T-cell (primary cell): ENCODE measurements around the gene MACROH2A1. TPM values are rescaled to one million over a fixed set of nuclear protein-coding genes. Genes with fewer than 3 reads are reported as not detected.
A peak's percentile ranks its signal among the peaks of the same experiment; 100 is the strongest.

Experiments used
- ATAC-seq, 4 experiments: fragments of 200-7000 bp in 3 of 4; fragments of 150-1000 bp in 1 of 4; cut with Tn5 transposase; replicated peaks in 1 of 4; 1 replicate in 3 of 4; 2 replicates in 1 of 4; pipeline ENCODE4 v1.10.0; 2021; ENCODE audit warnings: moderate library complexity in 3 of 4, mild to moderate bottlenecking in 2 of 4, moderate number of reproducible peaks in 1 of 4
- CTCF ChIA-PET, 2 donors: fragments of 300-600 bp; sonication (Branson Sonifier 250); formaldehyde crosslinking; loops; one replicate each; lab custom pipeline; 2022; ENCODE audit warnings: antibody characterized with exemption in 2 of 2; lab: Charles Lee
- POLR2A ChIA-PET, 2 donors: fragments of 300-600 bp; sonication (Branson Sonifier 250); formaldehyde crosslinking; loops; one replicate each; lab custom pipeline; 2022; ENCODE audit warnings: antibody characterized with exemption in 2 of 2; lab: Charles Lee
- DNase-seq, 35 experiments: peaks; one replicate each; pipeline versions ENCODE4 v3.0.0 to v3.0.0-alpha.2; 2013 to 2023
- H3K27ac ChIP-seq: one replicate; pipeline ENCODE4 v1.5.1; 2013; ENCODE audit warnings: low read length
- H3K27me3 ChIP-seq, 2 experiments: replicated peaks in 1 of 2; 1 replicate in 1 of 2; 2 replicates in 1 of 2; pipeline versions ENCODE4 v1.6.1 to v1.7.0; 2013; ENCODE audit warnings: low read length in 1 of 2, mixed read lengths in 1 of 2; ENCODE audit not compliant: control insufficient read depth in 2 of 2, insufficient read depth in 2 of 2; ENCODE audit errors: extremely low read depth in 1 of 2
- H3K36me3 ChIP-seq, 2 donors: 1 replicate in 1 of 2; 2 replicates in 1 of 2; pipeline versions ENCODE4 v1.6.1 to v1.7.0; 2013; ENCODE audit warnings: low read length in 1 of 2; ENCODE audit not compliant: control insufficient read depth in 2 of 2, insufficient read depth in 1 of 2; ENCODE audit errors: extremely low read depth in 1 of 2
- H3K4me1 ChIP-seq, 2 experiments: 1 replicate in 1 of 2; 2 replicates in 1 of 2; pipeline versions ENCODE4 v1.6.1 to v1.7.0; 2013; ENCODE audit warnings: low read length in 2 of 2, mixed read lengths in 1 of 2; ENCODE audit not compliant: insufficient read depth in 2 of 2, control insufficient read depth in 1 of 2; ENCODE audit errors: extremely low read depth in 1 of 2
- H3K4me3 ChIP-seq, 2 donors: 1 replicate in 1 of 2; 2 replicates in 1 of 2; pipeline versions ENCODE4 v1.5.1 to v1.7.0; 2013; ENCODE audit warnings: mild to moderate bottlenecking in 2 of 2, low read length in 1 of 2, moderate library complexity in 1 of 2; ENCODE audit not compliant: control insufficient read depth in 1 of 2; ENCODE audit errors: extremely low read depth in 1 of 2
- H3K9me3 ChIP-seq: 2 replicates; pipeline ENCODE4 v1.7.0; 2013
- H3K27ac Mint-ChIP-seq, 2 donors: one replicate each; pipeline ENCODE4 v1.8.0; 2020 to 2021; ENCODE audit warnings: mild to moderate bottlenecking in 2 of 2, mixed read lengths in 2 of 2
- H3K27me3 Mint-ChIP-seq, 2 donors: one replicate each; pipeline ENCODE4 v1.8.0; 2021 to 2022; ENCODE audit warnings: mixed read lengths in 2 of 2
- H3K36me3 Mint-ChIP-seq: one replicate; pipeline ENCODE4 v1.8.0; 2021; ENCODE audit warnings: mixed read lengths
- H3K4me1 Mint-ChIP-seq, 3 donors: one replicate each; pipeline ENCODE4 v1.8.0; 2020 to 2022; ENCODE audit warnings: mixed read lengths in 3 of 3, mild to moderate bottlenecking in 1 of 3
- H3K4me3 Mint-ChIP-seq, 3 donors: one replicate each; pipeline ENCODE4 v1.8.0; 2020 to 2022; ENCODE audit warnings: mild to moderate bottlenecking in 3 of 3, mixed read lengths in 3 of 3, moderate library complexity in 3 of 3
- H3K9me3 Mint-ChIP-seq, 3 donors: one replicate each; pipeline ENCODE4 v1.8.0; 2020 to 2022; ENCODE audit warnings: mixed read lengths in 3 of 3
- WGBS: methylation state at CpG from one replicate; pipeline ENCODE4 v1.1.5; 2013; ENCODE audit warnings: missing lambda C conversion rate; ENCODE audit not compliant: insufficient coverage; 5-methylcytosine and 5-hydroxymethylcytosine counted together
- total RNA-seq, 35 experiments: library from RNA in 6 of 35; stranded (reverse) in 6 of 35; fragments of 120-200 nt in 1 of 35; gene quantifications; one replicate each; pipeline versions ENCODE4 v1.2.1 to v1.2.4 and lab custom pipeline; 2013 to 2026

The MACROH2A1 gene
- total RNA-seq, 5 donors from 2014 or later (not counting 1 experiment from before 2014, with no cell fraction given): 111 to 136 (median 133) TPM

DNA sequence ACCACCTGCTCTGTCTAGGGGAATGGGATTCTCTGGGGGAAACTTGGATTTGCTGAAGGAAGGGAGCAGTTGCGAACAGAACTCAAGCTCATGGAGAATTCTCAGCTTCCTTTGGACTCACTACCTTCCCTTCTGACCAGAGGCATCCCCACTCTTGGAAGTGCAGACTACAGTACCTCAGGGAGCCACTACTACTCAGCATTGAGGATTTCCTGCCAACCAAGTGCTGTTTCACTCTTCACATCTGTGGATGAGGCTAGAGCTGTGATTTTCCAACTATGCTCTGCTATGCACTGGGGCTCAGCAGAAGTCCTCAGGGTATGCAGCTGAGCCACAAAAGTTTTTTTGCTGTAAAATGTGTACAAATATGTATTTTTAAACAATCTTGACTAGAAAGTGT, 43.9 kb downstream of the MACROH2A1 start:
- peaks cover 49% of the 10 kb centered on the region for H3K36me3 Mint-ChIP-seq
- peaks cover 0 to under 1% (median 0%) of the 10 kb centered on the region in 3 donors for H3K4me1 Mint-ChIP-seq
- Histone ChIP-seq H3K27me3 (no peaks in the 10 kb centered on the region), H3K36me3 (peaks cover 13 to 66% of the 10 kb centered on the region in 2 donors), H3K4me3 (no peak overlapping the region), H3K9me3 (no peaks in the 10 kb centered on the region), H3K27ac (no peak overlapping the region), H3K4me1 (no peaks in the 10 kb centered on the region)
- ChIA-PET CTCF (no interaction called here), POLR2A (no interaction called here)
- H3K4me3 Mint-ChIP-seq: no peak overlapping the region
- DNase-seq (no peak), ATAC-seq (no peak)
- no peak overlapping the region for H3K27ac Mint-ChIP-seq
- H3K9me3 Mint-ChIP-seq: no peaks in the 10 kb centered on the region
- WGBS: no CpG with 5 or more reads among the region's 1 CpG
- no peaks in the 10 kb centered on the region for H3K27me3 Mint-ChIP-seq

GRCh38 chr5:135353952-135354721, 44.9 kb downstream of the MACROH2A1 start:
- H3K9me3 Mint-ChIP-seq: no peaks in the 10 kb centered on the region
- Histone ChIP-seq H3K4me3 (no peak overlapping the region), H3K4me1 (no peaks in the 10 kb centered on the region), H3K36me3 (peaks cover 12 to 68% of the 10 kb centered on the region in 2 donors), H3K27me3 (no peaks in the 10 kb centered on the region), H3K9me3 (no peaks in the 10 kb centered on the region), H3K27ac (no peak overlapping the region)
- no peak for DNase-seq
- no peak overlapping the region for H3K4me3 Mint-ChIP-seq
- ChIA-PET POLR2A (no interaction called here), CTCF (no interaction called here)
- WGBS: 100% methylated on average over 2 of the region's 4 CpGs
- peaks cover 57% of the 10 kb centered on the region for H3K36me3 Mint-ChIP-seq
- H3K27me3 Mint-ChIP-seq: no peaks in the 10 kb centered on the region
- no peaks in the 10 kb centered on the region for H3K4me1 Mint-ChIP-seq
- peak overlapping the region in 1 of 2 donors; percentile 71 for H3K27ac Mint-ChIP-seq
- ATAC-seq: no peak

- ChIA-PET CTCF (no interaction called here), POLR2A (no interaction called here)
- Mint-ChIP-seq H3K4me1 (peaks cover 0 to 5% (median 0%) of the 10 kb centered on the region in 3 donors), H3K9me3 (no peaks in the 10 kb centered on the region), H3K4me3 (no peak overlapping the region), H3K36me3 (peaks cover 55% of the 10 kb centered on the region), H3K27me3 (no peaks in the 10 kb centered on the region), H3K27ac (no peak overlapping the region)
- no peaks in the 10 kb centered on the region for H3K27me3 ChIP-seq
- H3K4me1 ChIP-seq: no peaks in the 10 kb centered on the region
- ATAC-seq: no peak
- WGBS: 98% methylated on average over 7 of the region's 10 CpGs
- peaks cover 7 to 60% of the 10 kb centered on the region in 2 donors for H3K36me3 ChIP-seq
- H3K4me3 ChIP-seq: no peak overlapping the region
- H3K27ac ChIP-seq: no peak overlapping the region
- DNase-seq: no peak
- H3K9me3 ChIP-seq: no peaks in the 10 kb centered on the region
Measured at GRCh38 chr5:135350536-135350935, 48.5 kb downstream of the MACROH2A1 start.

GRCh38 chr5:135349886-135350285, 49.1 kb downstream of the MACROH2A1 start:
- Mint-ChIP-seq H3K36me3 (peaks cover 57% of the 10 kb centered on the region), H3K9me3 (no peaks in the 10 kb centered on the region), H3K4me1 (peaks cover 0 to 5% (median 0%) of the 10 kb centered on the region in 3 donors), H3K27me3 (no peaks in the 10 kb centered on the region), H3K4me3 (no peak overlapping the region), H3K27ac (no peak overlapping the region)
- Histone ChIP-seq H3K36me3 (peaks cover 9 to 64% of the 10 kb centered on the region in 2 donors), H3K4me1 (no peaks in the 10 kb centered on the region), H3K4me3 (no peak overlapping the region), H3K9me3 (no peaks in the 10 kb centered on the region), H3K27ac (no peak overlapping the region), H3K27me3 (no peaks in the 10 kb centered on the region)
- POLR2A ChIA-PET: no interaction called here
- CTCF ChIA-PET: no interaction called here
- DNase-seq (no peak), ATAC-seq (no peak)

GRCh38 chr5:135349451-135349850, 49.6 kb downstream of the MACROH2A1 start:
- no peaks in the 10 kb centered on the region for H3K9me3 ChIP-seq
- H3K9me3 Mint-ChIP-seq: no peaks in the 10 kb centered on the region
- peaks cover 56% of the 10 kb centered on the region for H3K36me3 Mint-ChIP-seq
- peaks cover 0 to 5% (median 0%) of the 10 kb centered on the region in 3 donors for H3K4me1 Mint-ChIP-seq
- POLR2A ChIA-PET: no interaction called here
- WGBS: 100% methylated on average over 1 of the region's 1 CpG
- peaks cover 12 to 68% of the 10 kb centered on the region in 2 donors for H3K36me3 ChIP-seq
- H3K27ac Mint-ChIP-seq: peak overlapping the region in 1 of 2 donors; percentile 44
- H3K4me3 Mint-ChIP-seq: no peak overlapping the region
- ATAC-seq: no peak
- H3K27me3 Mint-ChIP-seq: no peaks in the 10 kb centered on the region
- no peaks in the 10 kb centered on the region for H3K27me3 ChIP-seq
- H3K27ac ChIP-seq: no peak overlapping the region
- no peaks in the 10 kb centered on the region for H3K4me1 ChIP-seq
- DNase-seq: no peak
- no peak overlapping the region for H3K4me3 ChIP-seq
- CTCF ChIA-PET: no interaction called here

DNA sequence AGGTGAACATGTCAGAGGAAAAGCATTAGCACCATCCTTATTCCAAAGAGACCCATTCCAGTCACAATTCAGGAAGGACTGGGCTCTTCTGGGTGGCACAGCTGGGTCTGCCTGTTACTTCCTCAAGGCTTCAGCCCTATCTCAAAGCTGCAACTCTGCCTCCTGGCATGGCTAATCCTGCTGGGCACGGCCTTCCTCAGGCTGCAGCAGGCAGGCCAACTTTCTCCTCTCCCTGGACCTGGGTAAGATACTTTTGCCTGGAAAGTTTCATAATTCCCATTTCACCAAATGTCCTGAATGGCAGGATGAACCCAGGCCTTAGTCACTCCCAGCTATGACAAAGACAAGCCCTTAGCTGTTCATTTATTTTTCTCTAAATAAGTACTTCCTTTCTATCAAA, 50.1 kb downstream of the MACROH2A1 start:
- Histone ChIP-seq H3K27me3 (no peaks in the 10 kb centered on the region), H3K9me3 (no peaks in the 10 kb centered on the region), H3K4me3 (no peak overlapping the region), H3K36me3 (peaks cover 12 to 68% of the 10 kb centered on the region in 2 donors), H3K4me1 (no peaks in the 10 kb centered on the region), H3K27ac (no peak overlapping the region)
- CTCF ChIA-PET: no interaction called here
- Mint-ChIP-seq H3K36me3 (peaks cover 56% of the 10 kb centered on the region), H3K4me1 (peaks cover 0 to 5% (median 0%) of the 10 kb centered on the region in 3 donors), H3K27me3 (no peaks in the 10 kb centered on the region), H3K27ac (peak overlapping the region in 1 of 2 donors; percentile 44), H3K4me3 (no peak overlapping the region), H3K9me3 (no peaks in the 10 kb centered on the region)
- no peak for DNase-seq
- POLR2A ChIA-PET: no interaction called here
- WGBS: 80% methylated on average over 1 of the region's 1 CpG
- no peak for ATAC-seq
